HL-60 (cell line): Measurements from ENCODE around the gene SLC39A10.

Experiments
- DNase-seq, 2 experiments: peaks; one replicate each; pipeline ENCODE4 v3.0.0-alpha.2; 2010 to 2020; ENCODE audit warnings: low read depth in 1 of 2, low spot score in 1 of 2
- H3K27ac ChIP-seq: fragments of 250-450 bp; sonication (Bioruptor Pico); replicated peaks from 2 replicates; pipeline ENCODE4 v1.5.1; 2020; ENCODE audit warnings: mild to moderate bottlenecking, moderate library complexity
- H3K27me3 ChIP-seq: fragments of 250-450 bp; sonication (Bioruptor Pico); 2 replicates; pipeline ENCODE4 v1.5.1; 2021; ENCODE audit warnings: mild to moderate bottlenecking, moderate library complexity; ENCODE audit not compliant: insufficient read depth, poor library complexity, severe bottlenecking
- H3K4me3 ChIP-seq: replicated peaks from 2 replicates; pipeline ENCODE4 v1.5.1; 2011; ENCODE audit warnings: mild to moderate bottlenecking, control low read depth, low read length; ENCODE audit not compliant: insufficient read depth
- CTCF ChIP-seq: IDR thresholded peaks from one replicate; pipeline ENCODE4 v1.5.1; 2011; ENCODE audit warnings: low read length, control low read depth, inconsistent platforms; ENCODE audit not compliant: insufficient read depth
- GABPA ChIP-seq: IDR thresholded peaks from 2 replicates; pipeline ENCODE4 v1.6.1; 2012; ENCODE audit warnings: low read depth
- POLR2AphosphoS5 ChIP-seq: IDR thresholded peaks from 2 replicates; pipeline ENCODE4 v1.6.1; 2012; ENCODE audit warnings: low read depth
- REST ChIP-seq: IDR thresholded peaks from 2 replicates; pipeline ENCODE4 v1.6.1; 2012; ENCODE audit warnings: low read depth; ENCODE audit not compliant: insufficient replicate concordance
- SPI1 ChIP-seq: IDR thresholded peaks from 2 replicates; pipeline ENCODE4 v1.6.1; 2012; ENCODE audit warnings: low read depth, mild to moderate bottlenecking, borderline replicate concordance

The SLC39A10 gene

GRCh38 chr2:195697681-195698220 lies 40.7 kb downstream of the SLC39A10 start:
- Histone ChIP-seq H3K27me3 (no peaks in the 10 kb centered on the region), H3K4me3 (no peak overlapping the region), H3K27ac (no peak overlapping the region)
- DNase-seq = no peak
- TF ChIP-seq SPI1 (no peak), GABPA (no peak)

- H3K4me3 ChIP-seq = no peak overlapping the region
- H3K27me3 ChIP-seq = no peaks in the 10 kb centered on the region
- TF ChIP-seq CTCF = no peak
- no peak for TF ChIP-seq REST
- no peak for TF ChIP-seq GABPA
- no peak for TF ChIP-seq SPI1
- no peak for TF ChIP-seq POLR2AphosphoS5
- no peak for DNase-seq
- H3K27ac ChIP-seq = no peak overlapping the region
Observed at GRCh38 chr2:195700480-195700879, 43.5 kb downstream of the SLC39A10 start.

- TF ChIP-seq GABPA (no peak), SPI1 (no peak), REST (no peak), POLR2AphosphoS5 (no peak), CTCF (no peak)
- no peak for DNase-seq
- Histone ChIP-seq H3K27me3 (no peaks in the 10 kb centered on the region), H3K27ac (no peak overlapping the region), H3K4me3 (no peak overlapping the region)
Observed at GRCh38 chr2:195706161-195706900, 49.3 kb downstream of the SLC39A10 start.

- TF ChIP-seq GABPA (no peak), REST (no peak), CTCF (no peak), POLR2AphosphoS5 (no peak), SPI1 (no peak)
- Histone ChIP-seq H3K27me3 (no peaks in the 10 kb centered on the region), H3K4me3 (no peak overlapping the region), H3K27ac (no peak overlapping the region)
- no peak for DNase-seq
Observed at GRCh38 chr2:195709901-195710806, 53.1 kb downstream of the SLC39A10 start.
